GM12878 (cell line): ENCODE results near the gene ATP10A. TPM values are rescaled to one million over a fixed set of nuclear protein-coding genes. Genes with fewer than 3 reads are reported as not detected.

Experiments used
- ATAC-seq: fragments of 200-7000 bp; cut with Tn5 transposase; 3 replicates; pipeline ENCODE4 v1.9.1; 2020; ENCODE audit warnings: mild to moderate bottlenecking, moderate library complexity
- BruUV-seq: library from RNA; stranded (reverse); fragments of 400-500 nt; replicated peaks from 2 replicates; lab custom pipeline; 2021; lab: Mats Ljungman, UMichigan
- CTCF ChIA-PET: fragments of 300-600 bp; sonication (Branson Sonifier 250); formaldehyde crosslinking; extraction: SDS; loops from one replicate; lab custom pipeline; 2021; ENCODE audit warnings: inconsistent platforms; lab: Yijun Ruan, JAX
- POLR2A ChIA-PET: fragments of 350-600 bp; formaldehyde crosslinking; extraction: SDS; loops from one replicate; lab custom pipeline; 2021; ENCODE audit warnings: inconsistent platforms; lab: Charles Lee
- RAD21 ChIA-PET: fragments of 300-600 bp; sonication (Branson Sonifier 250); formaldehyde crosslinking; loops from one replicate; lab custom pipeline; 2023; ENCODE audit warnings: antibody characterized with exemption; ENCODE audit not compliant: unreplicated experiment; lab: Charles Lee
- SMC1A ChIA-PET: fragments of 300-600 bp; sonication (Branson Sonifier 250); formaldehyde crosslinking; loops from one replicate; lab custom pipeline; 2023; ENCODE audit not compliant: unreplicated experiment, uncharacterized antibody; lab: Charles Lee
- DNase-seq: peaks from one replicate; pipeline ENCODE4 v3.0.0-alpha.2; 2011; ENCODE audit warnings: low read depth, low spot score
- FAIRE-seq: peaks from 3 replicates; lab custom pipeline; 2011; peaks lifted over from hg19 to GRCh38; lab: Jason Lieb, UNC
- H2AFZ ChIP-seq: 2 replicates; pipeline ENCODE4 v1.6.0; 2011; ENCODE audit warnings: low read depth, low read length, control low read depth; ENCODE audit not compliant: control insufficient read depth
- H3K27ac ChIP-seq: 2 replicates; pipeline ENCODE4 v1.5.1; 2011; ENCODE audit warnings: control low read depth; ENCODE audit not compliant: control insufficient read depth, insufficient read depth
- H3K27me3 ChIP-seq, 2 experiments: replicated peaks in 1 of 2; 2 replicates each; pipeline versions ENCODE4 v1.6.0 to v1.6.1; 2011; ENCODE audit warnings: low read length in 1 of 2; ENCODE audit not compliant: control insufficient read depth in 2 of 2, insufficient read depth in 2 of 2
- H3K36me3 ChIP-seq, 2 experiments: 2 replicates each; pipeline ENCODE4 v1.5.1; 2011; ENCODE audit warnings: low read length in 1 of 2; ENCODE audit not compliant: control insufficient read depth in 2 of 2, insufficient read depth in 2 of 2
- H3K4me1 ChIP-seq: 2 replicates; pipeline ENCODE4 v1.6.1; 2011; ENCODE audit warnings: mild to moderate bottlenecking, low read length, moderate library complexity, mixed read lengths; ENCODE audit not compliant: control insufficient read depth, insufficient read depth
- H3K4me2 ChIP-seq: 2 replicates; pipeline ENCODE4 v1.6.0; 2011; ENCODE audit warnings: control low read depth; ENCODE audit not compliant: control insufficient read depth, insufficient read depth
- H3K4me3 ChIP-seq: fragments of 200-600 bp; sonication (generic); 2 replicates; pipeline ENCODE4 v1.5.1; 2016
- H3K79me2 ChIP-seq: 2 replicates; pipeline ENCODE4 v1.6.0; 2011; ENCODE audit warnings: low read length; ENCODE audit not compliant: control insufficient read depth, insufficient read depth
- H3K9ac ChIP-seq: 2 replicates; pipeline ENCODE4 v1.8.0; 2011; ENCODE audit warnings: low read length, control low read depth, mixed read lengths; ENCODE audit not compliant: control insufficient read depth, insufficient read depth
- H3K9me3 ChIP-seq: replicated peaks from 3 replicates; pipeline ENCODE4 v1.5.1; 2011; ENCODE audit warnings: mild to moderate bottlenecking, low read length; ENCODE audit not compliant: control insufficient read depth, insufficient read depth
- H4K20me1 ChIP-seq: 2 replicates; pipeline ENCODE4 v1.6.0; 2011; ENCODE audit not compliant: control insufficient read depth, insufficient read depth
- BMI1 ChIP-seq: fragments of 450-650 bp; IDR thresholded peaks from 2 replicates; pipeline ENCODE4 v1.6.1; 2016; ENCODE audit warnings: mild to moderate bottlenecking, moderate library complexity, borderline replicate concordance
- CREB1 ChIP-seq: IDR thresholded peaks from 2 replicates; pipeline ENCODE4 v1.6.1; 2012; ENCODE audit warnings: low read depth, mild to moderate bottlenecking, inconsistent platforms
- ELK1 ChIP-seq: IDR thresholded peaks from 2 replicates; pipeline ENCODE4 v1.6.1; 2012; ENCODE audit warnings: low read depth, low read length, improper control_type of control experiment
- HDGF ChIP-seq: fragments of 450-650 bp; IDR thresholded peaks from 2 replicates; pipeline ENCODE4 v1.6.1; 2016; ENCODE audit warnings: antibody characterized with exemption
- MEF2B ChIP-seq: fragments of 450-650 bp; IDR thresholded peaks from 2 replicates; pipeline ENCODE4 v1.6.1; 2018; ENCODE audit warnings: mild to moderate bottlenecking, moderate library complexity; ENCODE audit not compliant: partially characterized antibody, poor library complexity, severe bottlenecking
- MYB ChIP-seq: fragments of 150-350 bp; IDR thresholded peaks from 2 replicates; pipeline ENCODE4 v1.6.1; 2014; ENCODE audit warnings: mild to moderate bottlenecking, low read depth, low read length, borderline replicate concordance
- PAX8 ChIP-seq: fragments of 450-650 bp; IDR thresholded peaks from 2 replicates; pipeline ENCODE4 v1.6.1; 2017; ENCODE audit warnings: mild to moderate bottlenecking, moderate library complexity
- POU2F2 ChIP-seq: IDR thresholded peaks from 3 replicates; pipeline ENCODE4 v1.6.1; 2011; ENCODE audit warnings: low read depth, mild to moderate bottlenecking, low read length, borderline replicate concordance
- REST ChIP-seq: IDR thresholded peaks from 2 replicates; pipeline ENCODE4 v1.6.1; 2012; ENCODE audit warnings: mild to moderate bottlenecking, low read depth, low read length
- SMC3 ChIP-seq: IDR thresholded peaks from 2 replicates; pipeline ENCODE4 v1.6.1; 2011; ENCODE audit warnings: low read length, improper control_type of control experiment, borderline replicate concordance
- WGBS: methylation state at CpG from one replicate; pipeline ENCODE4 v1.1.6; 2016; ENCODE audit warnings: low lambda C conversion rate; ENCODE audit not compliant: insufficient replicate concordance, insufficient coverage; ENCODE audit errors: missing lambda C conversion rate; 5-methylcytosine and 5-hydroxymethylcytosine counted together
- in situ Hi-C: fragments of 300-500 bp; cut with MboI; formaldehyde crosslinking; loops from 9 replicates; pipeline ENCODE4 v1.14.3; 2018; ENCODE audit warnings: mixed read lengths
- intact Hi-C: fragments of 100-400 bp; cut with micrococcal nuclease; formaldehyde crosslinking; loops from one replicate; pipeline ENCODE4 v1.14.2; 2022; ENCODE audit not compliant: unreplicated experiment
- polyA plus RNA-seq, 11 experiments: library from polyadenylated mRNA; depleted of rRNA in 4 of 11; unstranded in 6 of 11; stranded (reverse) in 5 of 11; fragments of >200 nt; fragmentation: Nextera tagmentation in 4 of 11; fragmentation: Illumina TruSeq in 1 of 11; extraction: Ambion mirVana in 4 of 11; extraction: Trizol in 1 of 11; gene quantifications; 1 replicate in 1 of 11; 2 replicates in 10 of 11; pipeline versions ENCODE4 v1.2.1 to v1.2.3, GENCODE V29; 2011 to 2016; ENCODE audit warnings: inconsistent platforms in 2 of 11, missing spikeins in 2 of 11, low read depth in 1 of 11
- total RNA-seq, 4 experiments: library from RNA; depleted of rRNA in 3 of 4; stranded (reverse); fragments of >200 nt in 3 of 4; fragmentation: Illumina TruSeq in 1 of 4; extraction: Trizol in 1 of 4; gene quantifications; 2 replicates each; pipeline versions ENCODE4 v1.2.1 to v1.2.3, GENCODE V29; 2013 to 2021
- TF ChIP-seq, protein P1 (sequence below): IDR thresholded peaks from 2 replicates; pipeline ENCODE4 v1.6.1; 2011; ENCODE audit warnings: borderline replicate concordance, low read depth, mild to moderate bottlenecking, moderate library complexity, low read length; ENCODE audit not compliant: insufficient read depth, poor library complexity, severe bottlenecking

Gene ATP10A
- total and polyA plus RNA-seq, 10 of the 15 experiments (the other 5 are each of a cell fraction or from before 2014, with no cell fraction given) = 0.04 to 1.5 (median 0.31) TPM; not detected in 2

- no TSS peak for BruUV-seq
- intact Hi-C loops = no loop called here
- Histone ChIP-seq H3K79me2 (no peaks in the 10 kb centered on the region), H3K27ac (no peak overlapping the region), H3K27me3 (no peaks in the 10 kb centered on the region), H3K9me3 (no peaks in the 10 kb centered on the region; the same call in 2 of the 3 replicates), H3K36me3 (no peaks in the 10 kb centered on the region), H2AFZ (no peak overlapping the region), H3K4me2 (no peak overlapping the region), H3K9ac (no peak overlapping the region), H4K20me1 (no peaks in the 10 kb centered on the region), H3K4me3 (no peak overlapping the region), H3K4me1 (no peaks in the 10 kb centered on the region)
- ChIA-PET SMC1A (no interaction called here), RAD21 (no interaction called here), CTCF (no interaction called here), POLR2A (no interaction called here)
- FAIRE-seq (no peak), DNase-seq (no peak), ATAC-seq (no peak)
- no peak for TF ChIP-seq POU2F2
- TF ChIP-seq, protein P1, sequence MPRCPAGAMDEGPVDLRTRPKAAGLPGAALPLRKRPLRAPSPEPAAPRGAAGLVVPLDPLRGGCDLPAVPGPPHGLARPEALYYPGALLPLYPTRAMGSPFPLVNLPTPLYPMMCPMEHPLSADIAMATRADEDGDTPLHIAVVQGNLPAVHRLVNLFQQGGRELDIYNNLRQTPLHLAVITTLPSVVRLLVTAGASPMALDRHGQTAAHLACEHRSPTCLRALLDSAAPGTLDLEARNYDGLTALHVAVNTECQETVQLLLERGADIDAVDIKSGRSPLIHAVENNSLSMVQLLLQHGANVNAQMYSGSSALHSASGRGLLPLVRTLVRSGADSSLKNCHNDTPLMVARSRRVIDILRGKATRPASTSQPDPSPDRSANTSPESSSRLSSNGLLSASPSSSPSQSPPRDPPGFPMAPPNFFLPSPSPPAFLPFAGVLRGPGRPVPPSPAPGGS = no peak
- no peak for TF ChIP-seq MYB
- no peak for TF ChIP-seq BMI1
- no peak for TF ChIP-seq CREB1
- no peak for TF ChIP-seq MEF2B
- TF ChIP-seq HDGF = no peak
- no peak for TF ChIP-seq SMC3
- TF ChIP-seq REST = no peak
- no peak for TF ChIP-seq PAX8
- TF ChIP-seq ELK1 = no peak
- in situ Hi-C loops = loop anchor here (10.0 kb wide), 2 partner anchors 207 to 233 kb away; no protein-coding TSS in a partner anchor
- 32% methylated on average over 8 of the region's 8 CpGs for WGBS
These were observed 151.4 kb downstream of the ATP10A start for GRCh38 chr15:25711691-25712090.
